Stomach (tissue), 9 donors: ENCODE measurements around the gene RNF146. TPM values are rescaled to one million over a fixed set of nuclear protein-coding genes. Genes with fewer than 3 reads are reported as not detected.
"Not testable (repeated sequence)": the region's sequence is repeated elsewhere in the genome, so short reads cannot be mapped to it uniquely, and the experiment has no call there.

Experiments
- DNase-seq, 2 donors: peaks; one replicate each; pipeline versions ENCODE4 v3.0.0 to v3.0.0-alpha.2; 2013 to 2019
- H3K27ac ChIP-seq, 5 donors: fragments of 200-600 bp in 4 of 5; sonication (generic) in 4 of 5; one replicate each; pipeline ENCODE4 v1.5.1; 2013 to 2019; ENCODE audit warnings: mild to moderate bottlenecking in 1 of 5, moderate library complexity in 1 of 5
- H3K27me3 ChIP-seq, 3 donors: fragments of 200-600 bp; sonication (generic); one replicate each; pipeline ENCODE4 v1.5.1; 2017 to 2019; ENCODE audit warnings: mixed run types in 1 of 3
- H3K36me3 ChIP-seq, 4 donors: fragments of 200-600 bp; sonication (generic); 1 replicate in 3 of 4; 2 replicates in 1 of 4; pipeline ENCODE4 v1.5.1; 2016 to 2019
- H3K4me1 ChIP-seq, 4 donors: fragments of 200-600 bp; sonication (generic); one replicate each; pipeline ENCODE4 v1.5.1; 2016 to 2019
- H3K4me3 ChIP-seq, 4 donors: fragments of 200-600 bp; sonication (generic) in 3 of 4; one replicate each; pipeline ENCODE4 v1.5.1; 2016 to 2019; ENCODE audit warnings: mild to moderate bottlenecking in 1 of 4
- H3K9me3 ChIP-seq, 4 donors: fragments of 200-600 bp; sonication (generic); one replicate each; pipeline ENCODE4 v1.5.1; 2016 to 2019
- CTCF ChIP-seq, 7 experiments: fragments of 450-650 bp in 4 of 7; fragments of 200-600 bp in 3 of 7; sonication (generic) in 3 of 7; IDR thresholded peaks; one replicate each; pipeline ENCODE4 v1.5.1; 2016 to 2019; ENCODE audit warnings: antibody characterized with exemption in 7 of 7, control low read depth in 2 of 7, mild to moderate bottlenecking in 1 of 7
- EP300 ChIP-seq: sonication (generic); formaldehyde crosslinking; IDR thresholded peaks from one replicate; pipeline ENCODE4 v1.6.1; 2017; ENCODE audit warnings: antibody characterized with exemption
- POLR2A ChIP-seq, 4 donors: fragments of 450-650 bp; IDR thresholded peaks; one replicate each; pipeline ENCODE4 v1.6.1; 2016; ENCODE audit warnings: antibody characterized with exemption in 4 of 4, control low read depth in 2 of 4, mild to moderate bottlenecking in 1 of 4, moderate library complexity in 1 of 4
- POLR2AphosphoS5 ChIP-seq, 3 donors: sonication (generic); formaldehyde crosslinking; IDR thresholded peaks; one replicate each; pipeline ENCODE4 v1.6.1; 2016; ENCODE audit warnings: antibody characterized with exemption in 3 of 3
- WGBS, 5 donors: extraction: QIAGEN DNeasy Blood & Tissue Kit in 3 of 5; methylation state at CpG; one replicate each; pipeline versions ENCODE4 v1.1.5 to v1.1.7; 2013 to 2018; 5-methylcytosine and 5-hydroxymethylcytosine counted together
- intact Hi-C: fragments of 100-400 bp; cut with DNase I; formaldehyde crosslinking; loops from one replicate; pipeline ENCODE4 v1.15.1; 2023; ENCODE audit warnings: low total_unique reads
- polyA plus RNA-seq, 3 donors: library from polyadenylated mRNA; stranded (reverse); fragments of 200-250 nt; gene quantifications; one replicate each; pipeline ENCODE4 v1.2.3, GENCODE V29; 2013
- total RNA-seq, 5 donors: library from RNA; depleted of rRNA; stranded (reverse); fragments of >200 nt; gene quantifications; one replicate each; pipeline versions ENCODE4 v1.1.0 to v1.2.3, GENCODE V29; 2014 to 2016
- donor health status: healthy with polysubstance abuse.
- donor health status: Bipolar disorder and iron deficiency.
- donor health status: healthy.

RNF146 gene
- total and polyA plus RNA-seq, 8 donors = 14.2 to 101 (median 32.7) TPM

GRCh38 chr6:127317388-127318128 is 50.9 kb downstream of the RNF146 start:
- 67 to 89% (median 71%) methylated on average over 6 of the region's 6 CpGs for WGBS, 5 donors
- DNase-seq = no peak
- peaks cover 0 to 16% (median 9%) of the 10 kb centered on the region in 4 donors for H3K4me1 ChIP-seq
- peak overlapping the region in 1 of 5 donors; percentile 39 for H3K27ac ChIP-seq
- H3K4me3 ChIP-seq = no peak overlapping the region
- peaks cover 3 to 36% (median 29%) of the 10 kb centered on the region in 4 donors for H3K36me3 ChIP-seq
- no peaks in the 10 kb centered on the region for H3K9me3 ChIP-seq
- TF ChIP-seq POLR2A (IDR thresholded peaks at IDR 0.05) (no peak), POLR2AphosphoS5 (IDR thresholded peaks at IDR 0.05) (no peak), CTCF (IDR thresholded peaks at IDR 0.05) (no peak), EP300 (no peak)
- intact Hi-C loops = no loop called here
- H3K27me3 ChIP-seq = no peaks in the 10 kb centered on the region

GRCh38 chr6:127319686-127320085 is 53.0 kb downstream of the RNF146 start:
- DNase-seq = no peak
- Histone ChIP-seq H3K36me3 (peaks cover 3 to 29% (median 18%) of the 10 kb centered on the region in 4 donors), H3K4me1 (peaks cover 0 to 16% (median 9%) of the 10 kb centered on the region in 4 donors), H3K4me3 (no peak overlapping the region), H3K9me3 (no peaks in the 10 kb centered on the region), H3K27ac (peak overlapping the region in 2 of 5 donors; percentile 11 to 14), H3K27me3 (no peaks in the 10 kb centered on the region)
- 77 to 96% (median 88%) methylated on average over 1 of the region's 1 CpG for WGBS, 5 donors
- intact Hi-C loops = no loop called here
- TF ChIP-seq POLR2A (IDR thresholded peaks at IDR 0.05) (no peak), EP300 (no peak), CTCF (IDR thresholded peaks at IDR 0.05) (no peak), POLR2AphosphoS5 (IDR thresholded peaks at IDR 0.05) (no peak)

GRCh38 chr6:127328043-127328609 is 61.5 kb downstream of the RNF146 start:
- peaks cover 6 to 68% (median 29%) of the 10 kb centered on the region in 4 donors for H3K36me3 ChIP-seq
- peaks cover 0 to 12% (median 6%) of the 10 kb centered on the region in 4 donors for H3K4me1 ChIP-seq
- H3K4me3 ChIP-seq = no peak overlapping the region
- TF ChIP-seq EP300 (no peak), POLR2A (IDR thresholded peaks at IDR 0.05) (no peak), CTCF (IDR thresholded peaks at IDR 0.05) (no peak), POLR2AphosphoS5 (IDR thresholded peaks at IDR 0.05) (no peak)
- intact Hi-C loops = no loop called here
- no peaks in the 10 kb centered on the region for H3K9me3 ChIP-seq
- no peaks in the 10 kb centered on the region for H3K27me3 ChIP-seq
- no peak for DNase-seq
- no peak overlapping the region for H3K27ac ChIP-seq

- 65 to 81% (median 72%) methylated on average over 3 of the region's 3 CpGs for WGBS, 5 donors
- H3K9me3 ChIP-seq, H3K4me3 ChIP-seq, intact Hi-C loops, DNase-seq, H3K27ac ChIP-seq, H3K27me3 ChIP-seq: not testable (repeated sequence)
- Histone ChIP-seq H3K4me1 (peaks cover 0 to 12% (median 6%) of the 10 kb centered on the region in 4 donors), H3K36me3 (peaks cover under 1 to 43% (median 11%) of the 10 kb centered on the region in 4 donors)
Measured at GRCh38 chr6:127331256-127331655, 64.6 kb downstream of the RNF146 start.
